ENCODE measurements around the gene KREMEN1.
"Not testable (repeated sequence)": the region's sequence is repeated elsewhere in the genome, so short reads cannot be mapped to it uniquely, and the experiment has no call there.

KREMEN1 gene

GRCh38 chr22:29079218-29079901 is 6.5 kb downstream of the KREMEN1 start:
- peak in 1 of 14 donors; percentile 5 for DNase-seq

GRCh38 chr22:29080106-29080975 is 7.5 kb downstream of the KREMEN1 start:
- no peak for DNase-seq

- no peak for DNase-seq
Measured at GRCh38 chr22:29081517-29082236, 8.8 kb downstream of the KREMEN1 start.

GRCh38 chr22:29082826-29083545 is 10.2 kb downstream of the KREMEN1 start:
- DNase-seq: no peak

GRCh38 chr22:29083576-29083932 is 10.7 kb downstream of the KREMEN1 start:
- DNase-seq: not testable (repeated sequence)

- no peak for DNase-seq
Measured at GRCh38 chr22:29083933-29084591, 11.2 kb downstream of the KREMEN1 start.

GRCh38 chr22:29087012-29087411 is 14.2 kb downstream of the KREMEN1 start:
- DNase-seq: no peak

GRCh38 chr22:29088809-29089208 is 16.0 kb downstream of the KREMEN1 start:
- DNase-seq: no peak

- DNase-seq: no peak
Measured at GRCh38 chr22:29089507-29089906, 16.7 kb downstream of the KREMEN1 start.

GRCh38 chr22:29090039-29090438 is 17.2 kb downstream of the KREMEN1 start:
- DNase-seq: no peak

- no peak for DNase-seq
Measured at GRCh38 chr22:29092243-29092642, 19.4 kb downstream of the KREMEN1 start.

GRCh38 chr22:29093030-29093429 is 20.2 kb downstream of the KREMEN1 start:
- DNase-seq: no peak

GRCh38 chr22:29093501-29094300 is 20.9 kb downstream of the KREMEN1 start:
- DNase-seq: no peak

- DNase-seq: no peak
Measured at GRCh38 chr22:29095459-29095858, 22.6 kb downstream of the KREMEN1 start.

GRCh38 chr22:29096736-29097669 is 24.2 kb downstream of the KREMEN1 start:
- peak in 3 of 14 donors; percentile 11 to 20 (median 14) for DNase-seq

GRCh38 chr22:29098296-29098695 is 25.5 kb downstream of the KREMEN1 start:
- DNase-seq: peak in 1 of 14 donors; percentile 25

GRCh38 chr22:29102300-29102699 is 29.5 kb downstream of the KREMEN1 start:
- no peak for DNase-seq

GRCh38 chr22:29103121-29103520 is 30.3 kb downstream of the KREMEN1 start:
- DNase-seq: no peak

GRCh38 chr22:29105468-29105867 is 32.6 kb downstream of the KREMEN1 start:
- no peak for DNase-seq

- DNase-seq: no peak
Measured at GRCh38 chr22:29106839-29107238, 34.0 kb downstream of the KREMEN1 start.

Data from C1 segment of cervical spinal cord (tissue), 14 donors.